RWPE1 (cell line): ENCODE measurements around the gene AFF2.

Source experiments
- CTCF ChIA-PET: fragments of 350-600 bp; sonication (Branson Sonifier 250); formaldehyde crosslinking; extraction: SDS; loops from one replicate; lab custom pipeline; 2021; lab: Yijun Ruan, JAX
- POLR2A ChIA-PET: fragments of 400-600 bp; formaldehyde crosslinking; extraction: SDS; loops from one replicate; lab custom pipeline; 2020; ENCODE audit warnings: antibody characterized with exemption; ENCODE audit not compliant: low non-redundant PET; lab: Yijun Ruan, JAX
- DNase-seq: peaks from one replicate; pipeline ENCODE4 v3.0.0; 2012; ENCODE audit warnings: low spot score
- H3K27ac ChIP-seq: fragments of 450-650 bp; 2 replicates; pipeline ENCODE4 v1.5.1; 2017
- TF ChIP-seq, protein P1 (sequence below): fragments of 450-650 bp; conservative IDR thresholded peaks from 2 replicates; pipeline ENCODE4 v1.5.1; 2017; ENCODE audit warnings: low read depth, mild to moderate bottlenecking

The AFF2 gene

DNA sequence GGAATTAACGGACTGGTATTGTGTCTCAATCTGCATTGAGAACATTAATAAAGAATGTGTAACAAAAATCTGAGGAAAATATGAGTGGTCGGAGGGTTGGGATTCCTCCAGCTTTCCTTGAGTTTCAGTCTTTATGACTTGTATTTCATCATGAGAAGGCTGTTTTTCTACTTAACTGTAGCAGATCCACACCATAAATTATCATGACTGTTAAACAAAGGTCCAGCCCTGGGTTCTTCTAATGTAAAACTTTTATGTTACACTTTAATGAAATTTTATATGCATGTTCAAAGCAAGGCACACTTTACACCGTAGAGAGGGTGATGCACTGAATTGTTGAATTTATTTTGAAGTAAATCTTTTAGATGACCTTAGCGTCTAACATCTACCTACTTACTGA, 7.0 kb downstream of the AFF2 start:
- TF ChIP-seq, protein P1, sequence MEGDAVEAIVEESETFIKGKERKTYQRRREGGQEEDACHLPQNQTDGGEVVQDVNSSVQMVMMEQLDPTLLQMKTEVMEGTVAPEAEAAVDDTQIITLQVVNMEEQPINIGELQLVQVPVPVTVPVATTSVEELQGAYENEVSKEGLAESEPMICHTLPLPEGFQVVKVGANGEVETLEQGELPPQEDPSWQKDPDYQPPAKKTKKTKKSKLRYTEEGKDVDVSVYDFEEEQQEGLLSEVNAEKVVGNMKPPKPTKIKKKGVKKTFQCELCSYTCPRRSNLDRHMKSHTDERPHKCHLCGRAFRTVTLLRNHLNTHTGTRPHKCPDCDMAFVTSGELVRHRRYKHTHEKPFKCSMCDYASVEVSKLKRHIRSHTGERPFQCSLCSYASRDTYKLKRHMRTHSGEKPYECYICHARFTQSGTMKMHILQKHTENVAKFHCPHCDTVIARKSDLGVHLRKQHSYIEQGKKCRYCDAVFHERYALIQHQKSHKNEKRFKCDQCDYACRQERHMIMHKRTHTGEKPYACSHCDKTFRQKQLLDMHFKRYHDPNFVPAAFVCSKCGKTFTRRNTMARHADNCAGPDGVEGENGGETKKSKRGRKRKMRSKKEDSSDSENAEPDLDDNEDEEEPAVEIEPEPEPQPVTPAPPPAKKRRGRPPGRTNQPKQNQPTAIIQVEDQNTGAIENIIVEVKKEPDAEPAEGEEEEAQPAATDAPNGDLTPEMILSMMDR, result no peak
- no peak overlapping the region for H3K27ac ChIP-seq
- DNase-seq, result no peak
- CTCF ChIA-PET, result no interaction called here
- POLR2A ChIA-PET, result no interaction called here

DNA sequence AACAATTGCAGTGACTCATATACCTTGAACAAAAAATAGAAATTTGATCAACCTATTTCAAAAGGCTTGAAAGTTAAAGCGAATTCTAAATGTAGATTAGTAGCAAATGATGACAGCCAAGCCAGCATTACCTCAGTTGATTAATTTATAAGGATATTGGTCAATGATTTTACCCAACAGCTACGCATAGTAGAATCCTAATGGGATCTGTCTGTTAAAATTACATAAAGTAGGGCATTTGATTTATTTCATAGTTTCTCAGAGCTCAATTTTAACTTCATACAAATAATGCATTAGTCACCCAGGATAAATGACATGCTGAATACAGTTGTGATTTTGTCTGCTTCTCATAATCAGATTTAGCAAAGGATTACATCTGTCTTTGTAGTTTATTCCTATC, 12.0 kb downstream of the AFF2 start:
- POLR2A ChIA-PET, result no interaction called here
- H3K27ac ChIP-seq, result no peak overlapping the region
- DNase-seq, result no peak
- TF ChIP-seq, protein P1, result no peak
- CTCF ChIA-PET, result no interaction called here

DNA sequence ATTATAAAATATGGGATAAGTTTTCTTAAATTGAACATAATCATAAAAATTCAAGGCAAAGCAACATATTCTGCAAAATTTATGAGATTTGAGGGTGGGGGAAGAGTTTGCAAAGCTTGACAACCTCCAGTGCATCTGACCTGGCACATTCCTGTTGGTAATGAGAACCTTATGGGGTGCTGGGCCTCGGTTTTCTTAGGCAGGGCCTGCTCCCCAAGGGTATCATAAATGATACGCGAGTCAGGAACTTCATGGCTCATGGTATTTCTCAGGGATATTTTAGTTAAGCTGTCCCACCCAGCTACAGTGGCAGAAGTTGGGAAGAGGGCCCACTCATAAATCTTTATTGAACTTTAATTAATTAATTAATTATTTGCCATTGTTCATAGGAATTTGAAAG, 13.2 kb downstream of the AFF2 start:
- no peak overlapping the region for H3K27ac ChIP-seq
- CTCF ChIA-PET, result no interaction called here
- POLR2A ChIA-PET, result no interaction called here
- TF ChIP-seq, protein P1, result no peak
- no peak for DNase-seq

DNA sequence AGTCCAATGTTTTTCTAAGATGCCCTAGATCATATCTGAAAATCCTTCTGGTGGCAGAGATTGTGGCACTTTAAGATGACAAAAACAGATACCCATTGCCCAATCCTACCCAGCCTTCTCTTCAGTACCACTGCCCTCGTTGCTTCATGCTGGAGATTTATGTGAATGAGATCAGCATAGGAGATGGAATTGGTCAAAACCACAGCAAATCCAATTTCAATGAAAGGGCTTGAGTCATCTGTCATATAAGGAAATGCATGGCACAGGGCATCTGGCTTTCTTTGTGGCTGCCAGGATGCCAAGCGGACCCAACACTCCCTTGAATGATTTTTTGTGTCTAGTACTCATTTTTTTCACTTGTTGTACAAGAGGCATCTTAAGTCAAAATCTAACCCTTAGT, 16.8 kb downstream of the AFF2 start:
- CTCF ChIA-PET, result no interaction called here
- TF ChIP-seq, protein P1, result no peak
- POLR2A ChIA-PET, result no interaction called here

DNA sequence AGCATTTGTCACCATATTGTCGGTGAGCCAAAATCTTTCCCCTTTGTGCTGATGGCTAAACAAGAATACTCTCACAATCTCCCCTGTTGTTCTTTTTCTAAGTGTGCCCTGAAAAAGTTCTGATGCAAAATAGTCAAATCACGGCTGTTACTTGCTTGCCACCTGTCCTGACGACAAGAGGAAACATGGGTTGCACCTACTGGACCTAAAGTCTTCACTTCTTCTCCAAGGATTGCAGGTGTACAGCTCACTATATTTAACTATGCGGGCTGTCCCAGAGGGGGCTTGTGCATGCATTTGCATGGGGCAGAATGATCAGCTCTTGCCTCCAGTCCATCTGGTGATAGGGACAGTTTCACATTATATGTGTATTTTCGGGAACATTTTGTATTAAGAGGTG, 21.6 kb downstream of the AFF2 start:
- DNase-seq, result no peak
- H3K27ac ChIP-seq, result no peak overlapping the region
- ChIA-PET POLR2A (no interaction called here), CTCF (no interaction called here)
- TF ChIP-seq, protein P1, result no peak

More for the DNA sequence above, 16.8 kb downstream of the AFF2 start:
- H3K27ac ChIP-seq, result no peak overlapping the region
- no peak for DNase-seq

DNA sequence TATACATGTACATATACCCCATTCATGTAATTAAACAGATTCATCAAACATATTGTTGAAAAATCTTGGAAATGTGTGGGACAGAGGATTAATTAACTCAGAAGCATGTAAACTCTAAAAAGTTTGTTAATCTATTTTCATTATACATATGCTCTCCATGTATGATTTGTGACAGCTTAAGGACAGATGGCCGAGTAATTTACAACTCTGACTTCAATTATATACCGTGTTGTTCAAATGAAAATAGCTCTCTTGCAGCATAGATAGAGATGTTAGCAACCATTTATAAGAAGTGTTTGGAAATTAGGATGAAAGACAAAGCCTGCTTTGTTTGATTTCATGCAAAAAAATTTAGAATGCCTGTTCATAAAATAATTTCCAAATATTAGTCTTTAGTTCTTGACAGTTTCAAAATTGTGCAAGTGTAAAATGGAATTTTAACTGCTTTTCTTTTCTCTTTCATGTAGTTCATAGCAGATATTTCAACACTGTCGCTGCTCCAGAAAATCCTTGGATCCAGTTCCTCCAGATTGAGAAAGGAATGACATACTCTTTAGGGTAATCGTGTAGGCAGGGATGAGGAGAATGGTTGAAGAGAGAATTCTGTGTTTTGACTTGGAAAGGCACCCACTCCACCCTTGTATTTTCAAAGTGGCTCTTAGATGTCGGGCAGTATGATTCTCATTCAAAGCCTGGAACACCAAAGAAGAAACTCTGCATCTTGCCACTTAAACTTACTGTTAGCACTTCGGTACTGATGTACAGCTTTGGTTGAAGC, 23.1 kb downstream of the AFF2 start:
- TF ChIP-seq, protein P1, result no peak
- ChIA-PET POLR2A (no interaction called here), CTCF (no interaction called here)
- DNase-seq, result no peak
- H3K27ac ChIP-seq, result no peak overlapping the region
